ENCODE data around the gene COX6A2. TPM values are rescaled to one million over a fixed set of nuclear protein-coding genes. Genes with fewer than 3 reads are reported as not detected.
"Not testable (repeated sequence)": the region's sequence is repeated elsewhere in the genome, so short reads cannot be mapped to it uniquely, and the experiment has no call there.

COX6A2 gene
- total RNA-seq, 1 donor from 2014 or later = not detected

DNA sequence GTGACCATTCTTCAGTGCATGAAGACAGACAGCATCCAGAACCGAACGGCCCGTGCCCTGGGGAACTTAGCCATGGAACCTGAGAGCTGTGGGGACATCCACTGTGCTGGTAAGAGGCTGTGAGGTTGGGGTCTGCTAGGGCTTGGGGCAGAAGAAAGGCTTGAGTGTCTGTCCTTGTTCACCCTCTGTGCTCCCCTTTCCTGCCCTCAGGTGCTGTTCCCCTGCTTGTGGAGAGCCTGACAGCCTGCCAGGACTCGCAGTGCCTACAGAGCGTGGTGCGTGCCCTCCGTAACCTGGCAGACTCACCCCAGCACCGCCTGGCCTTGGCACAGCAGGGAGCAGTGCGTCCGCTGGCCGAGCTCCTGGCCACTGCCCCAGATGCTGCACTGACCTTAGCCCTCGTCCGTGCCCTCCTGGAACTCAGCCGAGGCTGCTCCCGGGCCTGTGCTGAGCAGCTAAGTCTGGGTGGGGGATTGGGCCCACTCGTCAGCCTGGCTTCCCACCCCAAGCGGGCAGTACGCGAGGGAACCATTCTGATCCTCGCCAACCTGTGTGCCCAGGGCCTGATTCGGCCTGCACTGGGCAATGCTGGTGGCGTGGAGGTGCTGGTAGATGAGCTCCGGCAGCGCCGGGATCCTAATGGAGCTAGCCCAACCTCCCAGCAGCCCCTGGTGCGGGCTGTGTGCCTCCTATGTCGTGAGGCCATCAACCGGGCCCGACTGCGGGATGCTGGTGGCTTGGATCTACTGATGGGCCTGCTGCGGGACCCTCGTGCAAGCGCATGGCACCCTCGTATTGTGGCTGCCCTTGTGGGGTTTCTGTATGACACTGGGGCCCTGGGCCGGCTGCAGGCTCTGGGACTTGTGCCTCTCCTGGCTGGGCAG is 34.0 kb upstream of the COX6A2 start:
- no peak for DNase-seq (ENCODE audit: extremely low read depth, low read depth, low spot score)

DNA sequence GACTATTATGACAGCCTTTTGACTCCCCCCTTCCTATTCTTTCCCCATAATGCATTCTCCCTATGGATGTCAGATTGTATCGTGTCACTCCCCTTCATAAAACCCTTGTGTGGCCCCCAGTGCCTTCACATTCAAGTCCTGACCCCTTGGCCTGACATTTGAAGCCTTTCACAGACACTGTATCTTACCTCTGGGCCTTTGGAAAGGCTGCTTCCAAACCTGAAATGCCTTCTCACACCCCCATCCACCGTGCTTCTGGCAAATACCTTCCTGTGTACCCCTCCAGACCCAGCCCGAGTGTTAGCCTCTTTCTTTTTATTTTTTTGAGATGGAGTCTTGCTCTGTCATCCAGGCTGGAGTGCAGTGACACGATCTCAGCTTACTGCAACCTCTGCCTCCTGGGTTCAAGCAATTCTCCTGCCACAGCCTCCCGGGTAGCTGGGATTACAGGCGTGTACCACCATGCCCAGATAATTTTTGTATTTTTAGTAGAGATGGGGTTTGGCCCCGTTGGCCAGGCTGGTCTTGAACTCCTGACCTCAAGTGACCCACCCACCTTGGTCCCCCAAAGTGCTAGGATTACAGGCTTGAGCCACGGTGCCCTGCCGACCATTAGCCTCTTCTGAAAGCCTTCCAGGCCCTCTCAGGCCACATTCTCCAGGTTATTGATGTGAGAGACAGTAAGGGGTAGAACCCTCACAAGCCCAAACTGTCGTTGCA is 33.2 kb upstream of the COX6A2 start:
- no peak for DNase-seq (ENCODE audit: extremely low read depth, low read depth, low spot score)

DNA sequence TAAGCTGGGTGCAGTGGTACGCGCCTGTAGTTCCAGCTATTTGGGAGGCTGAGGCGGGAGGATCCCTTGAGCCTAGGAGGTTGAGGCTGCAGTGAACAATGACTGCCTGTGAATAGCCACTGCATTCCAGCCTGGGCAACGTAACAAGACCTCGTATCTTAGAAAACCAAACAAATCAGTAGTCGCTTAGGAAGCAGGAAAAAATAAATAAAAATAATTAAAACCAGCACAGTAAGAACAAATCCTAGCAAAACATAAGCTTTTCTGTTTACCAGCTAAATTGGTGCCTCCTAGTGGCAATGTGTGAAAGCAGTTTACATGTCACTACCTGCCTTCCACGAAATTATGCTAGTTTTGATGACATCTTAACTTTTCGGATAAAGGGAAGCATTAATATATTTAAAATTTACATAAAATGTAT is 32.4 kb upstream of the COX6A2 start:
- no peak for DNase-seq (ENCODE audit: extremely low read depth, low read depth, low spot score)

DNA sequence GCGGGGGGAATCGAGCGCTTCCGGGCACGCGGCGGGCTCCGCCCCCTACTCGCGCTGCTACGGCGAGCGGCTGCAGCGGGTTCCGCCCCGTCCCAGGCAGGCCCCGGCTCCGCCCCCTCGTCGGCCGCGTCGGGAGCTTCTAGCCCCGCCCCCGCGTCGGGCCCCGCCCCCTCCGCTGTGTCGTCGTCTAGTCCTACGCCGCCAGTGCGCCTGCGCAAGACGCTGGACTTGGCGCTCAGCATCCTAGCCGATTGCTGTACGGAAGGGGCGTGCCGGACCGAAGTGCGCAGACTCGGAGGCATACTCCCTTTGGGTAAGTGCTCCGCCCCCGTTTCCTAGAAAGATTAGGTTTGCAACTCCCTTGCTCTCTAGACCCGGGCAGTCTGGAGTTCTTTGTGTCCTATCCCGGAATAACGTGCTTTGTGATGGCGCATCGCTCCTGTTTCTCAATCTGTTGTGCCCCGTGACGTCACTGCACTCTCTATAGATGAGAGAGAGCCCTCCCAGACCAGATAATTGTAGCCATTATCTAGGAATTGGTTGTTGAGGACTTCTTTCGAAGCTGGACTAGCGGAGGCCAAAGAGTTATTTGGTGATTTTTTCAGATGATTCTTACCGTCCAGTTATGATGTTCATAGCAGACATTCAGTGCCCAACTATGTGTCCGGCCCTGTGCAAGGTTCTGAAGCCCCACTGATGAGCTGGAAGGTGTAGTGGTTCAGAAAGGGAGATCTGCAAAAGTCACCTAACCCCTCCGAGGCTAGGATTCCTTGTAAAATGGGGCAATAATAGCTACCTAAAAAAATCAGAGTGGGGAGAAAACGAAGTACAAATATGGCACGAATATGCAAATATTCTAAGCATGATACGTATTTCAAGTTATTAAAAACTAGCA is 31.8 kb upstream of the COX6A2 start:
- DNase-seq (ENCODE audit: extremely low read depth, low read depth, low spot score) = peak; percentile 90

DNA sequence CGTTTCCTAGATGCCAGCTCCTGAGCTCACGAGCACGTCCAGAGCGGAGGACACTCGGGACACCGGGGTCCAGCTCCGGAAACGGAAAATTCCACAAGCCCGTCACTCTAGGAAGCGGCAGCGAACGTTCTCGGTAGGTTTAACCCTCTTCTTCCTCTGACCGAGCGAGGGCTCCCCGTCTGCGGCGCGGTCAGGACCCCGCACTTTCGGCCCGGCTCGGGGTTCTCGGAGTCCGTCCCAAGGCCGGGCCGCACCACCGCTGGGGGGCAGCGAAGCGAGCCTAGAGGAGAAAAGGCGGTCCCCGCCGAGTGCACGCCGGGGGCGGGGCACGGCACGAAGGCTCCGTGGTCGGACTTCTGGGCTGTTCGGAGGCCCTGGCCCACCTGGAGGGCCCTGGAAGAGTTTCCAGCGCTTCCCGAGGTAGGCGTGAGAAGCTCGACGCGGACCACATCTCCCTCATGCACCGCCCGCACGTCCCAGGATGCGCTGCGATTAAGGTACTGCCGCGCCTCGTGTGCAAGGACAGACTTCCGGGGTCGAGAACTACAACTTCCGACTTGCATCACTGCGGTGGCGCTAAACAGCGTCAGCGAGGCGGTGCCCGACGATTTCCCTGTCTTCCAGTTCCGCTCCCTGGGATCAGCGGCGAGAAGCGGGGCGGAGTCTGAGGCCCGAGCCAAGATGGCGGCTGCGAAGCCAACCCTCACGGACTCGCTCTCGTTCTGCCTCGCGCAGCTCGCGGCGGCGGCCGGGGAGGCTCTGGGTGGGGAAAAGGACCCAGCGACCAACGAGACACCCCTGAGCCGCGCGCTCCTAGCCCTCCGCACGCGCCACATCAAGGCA is 30.9 kb upstream of the COX6A2 start, which contains the start of gene ARMC5:
ARMC5 (plus strand) TSS at position 658 of the 843 bp plus-strand sequence; CDS start at position 682, 24 bp downstream.
- peak; percentile 81 for DNase-seq (ENCODE audit: extremely low read depth, low read depth, low spot score)

DNA sequence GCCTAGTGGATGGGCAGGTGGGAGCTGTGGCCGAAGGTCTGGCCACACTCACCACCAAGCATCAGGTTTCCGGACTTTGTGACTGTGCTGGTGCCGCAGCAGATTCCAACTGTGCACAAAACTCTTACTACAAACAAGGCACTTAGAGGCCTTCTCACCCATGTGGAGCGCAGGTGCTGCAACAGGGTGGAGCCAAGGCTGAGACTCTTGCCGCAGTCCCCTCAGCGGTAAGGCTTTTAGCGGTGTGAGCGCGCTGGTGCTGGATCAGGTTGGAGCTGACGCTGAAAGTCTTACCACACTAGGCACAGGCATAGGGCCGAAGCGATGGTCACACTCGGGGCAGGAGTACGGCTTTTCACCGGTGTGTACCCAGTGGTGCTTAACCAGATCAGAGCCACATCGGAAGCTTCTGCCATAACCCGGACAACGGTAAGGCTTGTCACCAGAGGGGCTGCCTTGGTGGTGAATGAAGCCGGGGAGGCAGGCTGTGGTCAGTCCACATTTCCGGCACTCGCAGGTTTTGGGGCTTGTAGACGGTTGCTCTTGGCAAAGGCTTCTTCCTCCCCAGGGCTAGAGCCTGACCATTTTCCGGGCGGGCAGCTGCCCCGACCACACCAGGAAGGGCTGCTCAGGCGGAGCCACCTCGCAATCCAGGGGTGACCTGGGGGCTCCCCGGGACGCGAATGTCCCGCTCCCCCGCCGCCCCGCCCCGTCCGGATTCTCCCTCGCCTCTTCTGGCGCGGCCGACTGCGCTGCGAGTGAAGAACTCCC is 30.1 kb upstream of the COX6A2 start:
- no peak for DNase-seq (ENCODE audit: extremely low read depth, low read depth, low spot score)

DNA sequence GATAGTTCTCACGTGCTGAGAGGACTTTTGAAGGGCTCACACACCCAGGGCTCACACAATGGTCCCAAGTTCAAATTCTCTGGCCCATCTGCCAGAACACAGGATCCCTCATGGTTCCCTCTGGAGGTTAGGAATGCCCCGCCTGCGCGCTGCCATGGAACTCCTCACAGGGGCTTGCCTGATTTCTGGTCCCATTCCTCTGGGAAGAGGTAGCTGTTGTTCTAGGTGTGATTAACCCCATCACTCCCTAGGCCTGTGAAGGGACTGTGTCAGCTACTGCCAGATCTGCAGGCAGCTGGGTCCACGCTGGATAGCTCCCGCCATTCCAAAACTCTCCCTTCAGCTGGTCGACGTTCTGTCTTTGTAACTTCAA is 28.8 kb upstream of the COX6A2 start:
- DNase-seq (ENCODE audit: extremely low read depth, low read depth, low spot score) = no peak

DNA sequence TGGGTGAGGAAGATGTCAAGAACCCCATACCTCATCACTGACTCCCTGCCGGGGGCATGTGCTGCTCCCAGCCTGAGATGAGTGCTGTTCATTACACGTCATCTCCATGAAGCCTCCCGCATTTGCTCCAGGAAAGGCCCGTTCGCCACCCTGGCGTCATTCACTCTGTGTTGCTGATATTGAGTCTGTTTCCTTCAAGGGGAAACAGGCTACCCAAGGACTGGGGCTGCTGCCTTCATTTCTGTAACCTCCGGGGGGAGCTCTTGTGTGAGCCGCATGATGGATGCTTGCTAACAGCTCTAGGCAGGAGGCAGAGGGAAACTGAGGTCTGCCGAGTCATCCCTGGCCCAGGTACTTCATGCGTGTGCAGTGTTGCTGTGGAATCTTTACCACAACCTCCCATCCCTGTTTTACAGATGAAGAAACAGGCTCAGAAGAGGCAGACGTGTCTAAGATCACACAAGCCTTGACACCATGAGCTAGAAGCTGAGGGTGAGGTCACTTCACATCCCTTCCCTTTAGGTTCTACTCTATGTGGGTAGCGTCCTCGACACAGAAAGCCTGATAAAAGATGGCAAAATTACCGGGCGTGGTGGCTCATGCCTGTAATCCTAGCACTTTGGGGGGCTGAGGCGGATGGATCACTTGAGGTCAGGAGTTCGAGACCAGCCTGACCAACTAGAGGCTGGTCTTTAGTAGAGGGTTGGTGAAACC is 27.6 kb upstream of the COX6A2 start:
- no peak for DNase-seq (ENCODE audit: extremely low read depth, low read depth, low spot score)

DNA sequence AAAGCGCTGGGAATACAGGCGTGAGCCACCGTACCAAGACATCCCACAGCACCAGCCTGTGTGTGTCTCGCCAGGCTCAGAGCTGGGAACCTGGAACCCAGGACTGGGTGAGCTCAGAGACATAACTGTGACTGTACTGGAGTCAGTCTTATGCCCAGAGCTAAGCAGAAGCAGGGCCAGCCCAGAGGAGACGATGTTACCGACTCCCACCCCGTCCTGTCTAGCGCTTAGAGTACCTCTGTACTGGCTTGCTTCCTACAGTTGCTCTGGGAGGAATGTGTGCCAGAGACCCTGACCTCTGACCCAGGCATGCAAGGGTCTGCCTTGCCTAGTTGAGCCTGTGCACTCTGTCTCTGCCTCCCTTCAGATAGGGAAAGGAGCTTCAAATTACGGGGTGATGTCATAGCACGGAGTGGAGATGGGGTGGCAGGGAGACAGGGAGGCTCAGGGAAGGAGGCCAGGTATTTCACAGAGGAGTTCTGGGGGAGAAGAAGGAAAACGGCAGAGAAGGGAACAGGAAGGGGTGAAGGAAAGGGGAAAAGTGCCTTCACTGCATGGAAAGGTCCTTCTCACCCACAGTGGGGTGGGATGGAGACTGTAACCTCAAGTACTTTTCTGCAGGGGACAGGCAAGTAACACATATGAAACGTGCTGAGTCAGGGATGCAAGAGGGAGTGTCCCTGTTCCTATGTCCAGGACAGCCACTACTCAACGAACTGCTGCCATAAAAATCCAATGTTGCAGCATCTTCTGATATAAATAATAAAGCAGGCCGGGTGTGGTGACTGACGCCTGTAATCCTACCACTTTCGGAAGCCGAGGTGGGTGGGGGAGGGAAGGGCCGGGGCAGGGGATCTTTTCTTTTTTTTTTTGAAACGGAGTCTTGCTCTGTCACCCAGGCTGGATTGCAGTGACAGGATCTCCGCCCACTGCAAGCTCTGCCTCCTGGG is 25.4 kb upstream of the COX6A2 start:
- DNase-seq (ENCODE audit: extremely low read depth, low read depth, low spot score) = no peak

DNA sequence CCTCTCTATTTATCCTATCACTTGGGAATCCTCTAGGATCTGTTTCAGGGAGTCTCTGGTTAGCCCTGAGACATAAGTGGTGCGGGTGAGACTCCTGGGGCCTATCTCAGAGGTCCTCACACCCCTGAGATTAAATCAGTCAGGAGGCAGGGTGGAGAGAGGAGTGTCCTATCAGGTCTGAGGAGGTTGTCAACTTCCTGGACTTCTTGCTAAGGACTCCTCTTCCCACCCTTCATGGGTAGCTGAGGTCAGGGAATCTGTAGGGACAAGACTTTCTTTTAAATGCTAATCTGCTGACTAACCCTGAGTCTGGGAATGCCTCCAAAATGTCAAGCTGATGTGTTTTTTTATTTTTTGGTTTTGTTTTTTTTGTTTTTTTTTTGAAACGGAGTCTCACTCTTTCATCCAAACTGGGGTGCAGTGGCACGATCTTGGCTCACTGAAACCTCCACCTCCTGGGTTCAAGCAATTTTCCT is 24.5 kb upstream of the COX6A2 start:
- no peak for DNase-seq (ENCODE audit: extremely low read depth, low read depth, low spot score)

DNA sequence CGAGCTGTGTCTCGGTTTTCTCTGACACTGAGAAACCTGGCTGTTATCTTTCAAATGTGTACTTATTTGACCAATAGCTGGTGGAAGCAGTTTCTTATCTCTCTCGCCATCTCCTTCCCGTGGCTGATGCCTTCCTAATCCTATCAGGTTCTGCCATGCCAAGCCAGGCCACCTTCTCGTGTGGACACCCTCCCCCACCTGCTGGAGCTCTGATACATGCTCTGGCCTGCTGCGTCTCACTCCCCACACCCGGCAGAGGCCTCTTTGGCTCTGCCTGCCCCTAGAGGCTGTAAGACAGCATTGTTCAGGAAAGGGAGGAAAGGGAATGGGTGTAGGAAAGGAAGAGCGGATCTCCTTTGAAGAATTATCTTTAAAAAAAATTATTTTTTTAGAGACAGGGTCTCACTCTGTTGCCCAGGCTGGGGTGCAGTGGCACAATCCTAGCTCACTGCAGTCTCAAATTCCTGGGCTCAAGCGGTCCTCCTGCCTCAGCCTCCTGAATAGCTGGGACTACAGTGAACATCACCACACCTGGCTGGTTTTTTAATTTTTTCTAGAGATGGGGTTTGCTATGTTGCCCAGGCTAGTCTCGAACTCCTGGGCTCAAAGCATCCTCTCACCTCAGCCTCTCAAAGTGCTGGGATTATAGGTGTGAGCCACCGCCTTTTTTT is 23.7 kb upstream of the COX6A2 start:
- no peak for DNase-seq (ENCODE audit: extremely low read depth, low read depth, low spot score)

DNA sequence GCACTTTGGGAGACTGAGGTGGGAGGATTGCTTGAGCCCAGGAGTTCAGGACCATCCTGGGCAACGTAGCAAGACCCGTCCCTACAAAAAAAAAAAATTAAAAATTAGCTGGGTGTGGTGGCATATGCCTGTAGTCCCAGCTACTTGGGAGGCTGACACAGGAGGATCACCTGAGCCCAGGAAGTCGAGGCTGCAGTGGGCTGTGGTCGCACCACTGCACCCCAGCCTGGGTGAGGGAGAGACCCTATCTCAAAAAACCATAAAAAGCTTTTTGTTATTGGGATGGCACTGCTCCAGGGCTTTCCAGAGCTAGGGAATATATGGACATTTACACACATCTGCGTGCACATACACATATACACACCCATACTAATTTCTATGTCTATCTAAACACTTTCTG is 23.0 kb upstream of the COX6A2 start:
- no peak for DNase-seq (ENCODE audit: extremely low read depth, low read depth, low spot score)

DNA sequence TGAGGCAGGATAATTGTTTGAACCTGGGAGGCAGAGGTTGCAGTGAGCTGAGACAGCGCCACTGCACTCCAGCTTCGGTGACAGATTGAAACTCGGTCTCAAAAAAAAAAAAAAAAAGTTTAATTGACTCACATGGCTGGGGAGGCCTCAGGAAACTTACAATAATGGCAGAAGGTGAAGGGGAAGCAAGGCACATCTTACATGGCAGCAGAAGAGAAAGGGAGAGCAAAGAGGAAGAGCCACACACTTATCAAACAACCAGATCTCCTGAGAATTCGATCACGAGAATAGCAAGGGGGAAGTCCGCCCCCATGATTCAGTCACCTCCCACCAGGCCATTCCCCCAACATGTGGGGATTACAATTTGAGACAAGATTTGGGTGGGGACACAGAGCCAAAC is 17.8 kb upstream of the COX6A2 start:
- not testable (repeated sequence) for DNase-seq (ENCODE audit: extremely low read depth, low read depth, low spot score)

DNA sequence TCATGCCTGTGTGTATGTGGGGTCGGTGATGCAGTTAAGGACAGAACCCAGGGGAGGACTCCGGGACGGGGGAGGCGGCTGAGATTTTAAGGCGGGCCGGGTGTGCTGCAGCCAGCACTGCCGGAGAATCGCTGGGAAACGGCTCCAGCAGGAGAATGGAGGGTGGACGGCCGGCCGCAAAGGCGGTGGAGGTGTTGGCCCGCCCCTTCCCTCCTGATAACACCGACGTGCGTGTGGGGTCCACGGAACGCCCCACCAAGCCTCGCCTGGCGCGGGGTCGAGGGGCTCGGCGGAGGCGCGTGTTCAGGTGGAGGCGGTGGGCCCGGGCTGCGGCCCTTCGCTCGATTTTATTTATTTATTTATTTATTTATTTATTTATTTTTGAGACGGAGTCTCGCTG is 13.8 kb upstream of the COX6A2 start:
- DNase-seq (ENCODE audit: extremely low read depth, low read depth, low spot score) = no peak

DNA sequence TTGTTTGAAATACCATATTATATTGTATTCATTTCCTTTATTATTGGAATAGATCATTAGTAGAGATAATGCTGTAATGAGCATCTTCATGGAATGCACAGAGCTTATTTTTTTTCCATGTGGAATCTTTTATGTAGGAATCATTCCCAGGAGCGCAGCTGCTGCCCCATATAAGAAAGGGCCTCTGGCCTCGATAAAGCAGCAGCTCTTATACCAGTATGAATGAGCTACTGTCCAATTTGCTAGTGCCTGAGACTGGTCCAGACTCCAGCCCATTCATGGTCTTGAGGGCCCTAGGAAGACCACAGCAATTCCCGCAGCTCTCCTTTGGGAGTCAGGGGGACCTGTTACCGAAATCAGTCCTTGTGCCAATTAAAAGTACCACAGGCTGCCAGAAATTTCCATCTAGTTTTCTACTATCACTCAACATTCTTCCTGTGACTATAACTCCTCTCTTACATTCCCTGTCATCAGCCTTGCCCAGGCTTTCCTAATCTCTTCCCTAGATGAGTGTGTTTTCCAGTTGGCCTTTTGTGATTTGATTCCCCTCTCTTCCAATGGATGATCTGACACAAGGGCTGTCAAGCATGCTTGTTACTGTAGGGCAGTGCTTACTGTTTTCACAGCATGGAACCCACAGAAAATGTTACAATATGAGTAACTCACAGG is 12.5 kb upstream of the COX6A2 start:
- DNase-seq (ENCODE audit: extremely low read depth, low read depth, low spot score) = no peak

DNA sequence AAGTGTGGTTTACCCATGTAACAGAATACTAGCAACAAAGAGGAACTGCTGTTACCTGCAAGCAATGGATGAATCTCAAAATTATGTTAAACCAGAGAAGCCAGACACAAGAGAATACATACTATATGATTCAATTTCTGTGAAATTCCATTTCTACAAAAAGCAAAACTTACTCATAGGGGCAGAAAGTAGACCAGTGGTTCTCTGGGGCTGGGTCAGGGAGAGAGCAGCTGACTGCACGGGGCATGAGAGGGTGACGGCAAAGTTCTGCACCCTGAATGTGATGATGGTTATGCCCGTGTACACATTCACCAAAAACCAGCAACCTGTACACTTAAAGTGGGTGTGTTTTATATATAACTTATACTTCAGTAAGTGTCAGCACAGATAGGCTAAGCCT is 11.4 kb upstream of the COX6A2 start:
- DNase-seq (ENCODE audit: extremely low read depth, low read depth, low spot score) = no peak

Measured in glomerular endothelial cell (primary cell).